Central memory CD8-positive, alpha-beta T cell (primary cell): ENCODE measurements around the gene RNF31.

Experiments
- ATAC-seq: fragments of 150-1000 bp; cut with Tn5 transposase; replicated peaks from 2 replicates; pipeline ENCODE4 v1.10.0; 2022; ENCODE audit warnings: mild to moderate bottlenecking, moderate FRiP score, moderate number of reproducible peaks; ENCODE audit not compliant: poor library complexity, severe bottlenecking; ENCODE audit errors: extremely low read depth
- DNase-seq, 2 donors: peaks; one replicate each; pipeline ENCODE4 v3.0.0; 2021; ENCODE audit warnings: low spot score in 2 of 2
- H3K27ac Mint-ChIP-seq: one replicate; pipeline ENCODE4 v1.8.0; 2022; ENCODE audit warnings: low read depth, mild to moderate bottlenecking, moderate library complexity, mixed read lengths
- H3K27me3 Mint-ChIP-seq: one replicate; pipeline ENCODE4 v1.8.0; 2022; ENCODE audit warnings: mixed read lengths
- H3K36me3 Mint-ChIP-seq: one replicate; pipeline ENCODE4 v1.8.0; 2022; ENCODE audit warnings: mild to moderate bottlenecking, moderate library complexity, mixed read lengths; ENCODE audit not compliant: insufficient read depth
- H3K4me1 Mint-ChIP-seq: one replicate; pipeline ENCODE4 v1.8.0; 2022; ENCODE audit warnings: mixed read lengths
- H3K4me3 Mint-ChIP-seq: one replicate; pipeline ENCODE4 v1.8.0; 2022; ENCODE audit warnings: mild to moderate bottlenecking, moderate library complexity, mixed read lengths
- H3K9me3 Mint-ChIP-seq: one replicate; pipeline ENCODE4 v1.8.0; 2022; ENCODE audit warnings: mixed read lengths

The RNF31 gene

DNA sequence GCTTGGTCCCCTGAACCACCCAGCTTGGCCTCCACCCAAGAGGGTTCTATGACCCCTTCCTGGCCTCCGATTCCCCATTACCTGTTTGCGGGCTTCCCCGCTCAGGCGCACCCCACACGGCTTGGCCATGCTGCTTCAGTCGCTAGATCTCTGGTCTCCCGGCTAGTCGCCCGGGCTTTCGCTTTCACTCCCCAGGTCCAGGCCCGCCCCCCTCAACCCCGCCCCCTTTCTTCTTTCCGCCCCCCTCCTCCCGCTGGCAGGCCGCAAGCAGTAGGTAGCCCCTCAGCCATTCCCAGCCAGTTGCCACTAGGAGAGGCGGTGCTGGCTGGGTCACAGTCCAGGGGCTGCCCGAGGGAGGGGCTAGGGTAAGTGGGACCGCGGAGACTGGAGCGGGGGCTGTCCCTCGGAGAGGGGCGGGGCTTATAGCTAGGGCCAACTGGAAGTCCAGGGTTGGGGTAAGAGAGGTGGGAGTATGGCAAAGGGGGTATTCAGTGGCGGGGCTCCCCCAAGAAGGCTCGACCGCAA lies 783 bp upstream of the RNF31 start, which contains the start of gene PSME2:
Gene PSME2, minus strand, starts transcription at position 158 of the 525 bp plus-strand sequence. Its CDS starts 29 bp downstream, at position 129.
- no peaks in the 10 kb centered on the region for H3K27me3 Mint-ChIP-seq
- H3K27ac Mint-ChIP-seq: peak within 1 kb of the TSS; percentile 92
- H3K4me3 Mint-ChIP-seq: peak within 1 kb of the TSS; percentile 98
- H3K36me3 Mint-ChIP-seq: peaks cover 35% of the 10 kb centered on the region
- peaks cover 65% of the 10 kb centered on the region for H3K4me1 Mint-ChIP-seq
- peak; percentile 54 for ATAC-seq
- peak; percentile 71 to 75 for DNase-seq
- no peaks in the 10 kb centered on the region for H3K9me3 Mint-ChIP-seq

DNA sequence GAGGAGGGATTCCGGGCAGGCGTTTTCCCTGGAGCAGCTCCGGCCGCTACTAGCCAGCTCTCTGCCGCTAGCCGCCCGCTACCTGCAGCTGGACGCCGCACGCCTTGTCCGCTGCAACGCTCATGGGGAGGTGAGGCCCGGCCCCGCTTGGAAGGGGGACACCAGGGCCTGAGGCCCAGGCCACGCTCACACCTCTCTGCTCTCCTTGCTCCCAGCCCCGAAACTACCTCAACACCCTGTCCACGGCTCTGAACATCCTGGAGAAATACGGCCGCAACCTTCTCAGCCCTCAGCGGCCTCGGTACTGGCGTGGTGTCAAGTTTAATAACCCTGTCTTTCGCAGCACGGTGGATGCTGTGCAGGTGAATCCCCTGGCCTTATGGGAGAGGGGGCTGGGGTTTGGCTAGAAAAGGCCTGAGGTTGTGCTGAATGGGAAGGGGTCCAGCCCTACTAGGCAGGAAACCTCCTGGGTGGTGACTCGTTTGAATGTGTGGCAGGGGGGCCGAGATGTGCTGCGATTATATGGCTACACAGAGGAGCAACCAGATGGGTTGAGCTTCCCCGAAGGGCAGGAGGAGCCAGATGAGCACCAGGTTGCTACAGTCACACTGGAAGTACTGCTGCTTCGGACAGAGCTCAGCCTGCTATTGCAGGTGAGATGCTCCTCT lies 597 bp downstream of the RNF31 start:
- ATAC-seq (no peak), DNase-seq (no peak)
- no peaks in the 10 kb centered on the region for H3K9me3 Mint-ChIP-seq
- no peaks in the 10 kb centered on the region for H3K27me3 Mint-ChIP-seq
- H3K4me1 Mint-ChIP-seq: peaks cover 62% of the 10 kb centered on the region
- peak overlapping the region; percentile 98 for H3K4me3 Mint-ChIP-seq
- peak overlapping the region; percentile 92 for H3K27ac Mint-ChIP-seq
- H3K36me3 Mint-ChIP-seq: peaks cover 39% of the 10 kb centered on the region

DNA sequence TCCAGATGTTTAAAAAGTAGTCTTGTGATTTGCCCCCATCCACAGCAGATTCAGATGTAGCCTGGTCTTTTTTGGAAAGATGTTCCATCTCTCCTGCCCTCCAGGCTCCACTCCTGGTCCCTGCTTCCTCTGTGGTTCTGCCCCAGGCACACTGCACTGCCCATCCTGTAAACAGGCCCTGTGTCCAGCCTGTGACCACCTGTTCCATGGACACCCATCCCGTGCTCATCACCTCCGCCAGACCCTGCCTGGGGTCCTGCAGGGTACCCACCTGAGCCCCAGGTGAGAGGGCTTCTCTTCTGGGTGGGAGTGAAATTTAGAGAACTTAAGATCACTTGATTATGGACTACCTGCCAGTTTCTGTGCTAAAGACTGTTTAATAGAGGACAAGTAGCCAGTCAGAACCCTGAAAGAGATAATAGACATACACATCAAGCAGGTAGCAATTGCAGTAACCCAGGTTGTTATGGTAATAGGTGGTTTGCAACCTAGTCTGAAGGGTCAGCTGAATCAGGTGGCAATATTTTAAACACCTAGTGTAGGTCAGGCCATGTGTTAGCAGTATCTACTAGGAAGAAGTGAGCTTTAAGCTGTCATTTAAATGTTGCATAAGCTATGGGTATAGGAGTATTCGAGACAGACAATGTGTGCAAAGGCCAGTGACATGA lies 2.1 kb downstream of the RNF31 start:
- Mint-ChIP-seq H3K36me3 (peaks cover 43% of the 10 kb centered on the region), H3K27me3 (no peaks in the 10 kb centered on the region), H3K4me1 (peaks cover 52% of the 10 kb centered on the region), H3K4me3 (peak overlapping the region; percentile 98), H3K9me3 (no peaks in the 10 kb centered on the region), H3K27ac (no peak overlapping the region)
- DNase-seq (no peak), ATAC-seq (no peak)

DNA sequence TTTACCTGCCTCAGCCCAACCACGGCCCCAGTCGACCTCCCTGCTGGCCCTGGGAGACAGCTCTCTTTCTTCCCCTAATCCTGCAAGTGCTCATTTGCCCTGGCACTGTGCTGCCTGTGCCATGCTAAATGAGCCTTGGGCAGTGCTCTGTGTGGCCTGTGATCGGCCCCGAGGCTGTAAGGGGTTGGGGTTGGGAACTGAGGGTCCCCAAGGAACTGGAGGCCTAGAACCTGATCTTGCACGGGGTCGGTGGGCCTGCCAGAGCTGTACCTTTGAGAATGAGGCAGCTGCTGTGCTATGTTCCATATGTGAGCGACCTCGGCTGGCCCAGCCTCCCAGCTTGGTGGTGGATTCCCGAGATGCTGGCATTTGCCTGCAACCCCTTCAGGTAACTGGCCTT lies 2.8 kb downstream of the RNF31 start:
- Mint-ChIP-seq H3K9me3 (no peaks in the 10 kb centered on the region), H3K4me1 (peaks cover 46% of the 10 kb centered on the region), H3K36me3 (peaks cover 49% of the 10 kb centered on the region), H3K27me3 (no peaks in the 10 kb centered on the region), H3K4me3 (no peak overlapping the region), H3K27ac (no peak overlapping the region)
- no peak for DNase-seq
- no peak for ATAC-seq

DNA sequence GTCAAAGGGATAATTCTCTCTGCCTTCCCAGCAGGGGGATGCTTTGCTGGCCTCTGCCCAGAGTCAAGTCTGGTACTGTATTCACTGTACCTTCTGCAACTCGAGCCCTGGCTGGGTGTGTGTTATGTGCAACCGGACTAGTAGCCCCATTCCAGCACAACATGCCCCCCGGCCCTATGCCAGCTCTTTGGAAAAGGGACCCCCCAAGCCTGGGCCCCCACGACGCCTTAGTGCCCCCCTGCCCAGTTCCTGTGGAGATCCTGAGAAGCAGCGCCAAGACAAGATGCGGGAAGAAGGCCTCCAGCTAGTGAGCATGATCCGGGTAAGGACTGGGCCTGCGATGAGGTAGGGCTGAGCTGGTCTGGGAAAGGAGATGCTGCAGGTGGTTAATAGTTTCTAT lies 3.3 kb downstream of the RNF31 start:
- Mint-ChIP-seq H3K9me3 (no peaks in the 10 kb centered on the region), H3K4me1 (peaks cover 43% of the 10 kb centered on the region), H3K27ac (no peak overlapping the region), H3K36me3 (peaks cover 47% of the 10 kb centered on the region), H3K4me3 (no peak overlapping the region), H3K27me3 (no peaks in the 10 kb centered on the region)
- DNase-seq (no peak), ATAC-seq (no peak)

DNA sequence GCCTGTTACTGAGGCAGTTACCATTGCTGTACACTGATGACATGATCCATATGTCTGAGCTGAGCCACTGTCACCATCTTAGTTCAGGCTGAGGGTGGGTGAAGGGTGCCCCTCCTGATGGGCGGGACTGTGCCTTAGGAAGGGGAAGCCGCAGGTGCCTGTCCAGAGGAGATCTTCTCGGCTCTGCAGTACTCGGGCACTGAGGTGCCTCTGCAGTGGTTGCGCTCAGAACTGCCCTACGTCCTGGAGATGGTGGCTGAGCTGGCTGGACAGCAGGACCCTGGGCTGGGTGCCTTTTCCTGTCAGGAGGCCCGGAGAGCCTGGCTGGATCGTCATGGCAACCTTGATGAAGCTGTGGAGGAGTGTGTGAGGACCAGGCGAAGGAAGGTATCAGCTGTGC lies 3.7 kb downstream of the RNF31 start:
- peaks cover 48% of the 10 kb centered on the region for H3K36me3 Mint-ChIP-seq
- H3K4me3 Mint-ChIP-seq: no peak overlapping the region

DNA sequence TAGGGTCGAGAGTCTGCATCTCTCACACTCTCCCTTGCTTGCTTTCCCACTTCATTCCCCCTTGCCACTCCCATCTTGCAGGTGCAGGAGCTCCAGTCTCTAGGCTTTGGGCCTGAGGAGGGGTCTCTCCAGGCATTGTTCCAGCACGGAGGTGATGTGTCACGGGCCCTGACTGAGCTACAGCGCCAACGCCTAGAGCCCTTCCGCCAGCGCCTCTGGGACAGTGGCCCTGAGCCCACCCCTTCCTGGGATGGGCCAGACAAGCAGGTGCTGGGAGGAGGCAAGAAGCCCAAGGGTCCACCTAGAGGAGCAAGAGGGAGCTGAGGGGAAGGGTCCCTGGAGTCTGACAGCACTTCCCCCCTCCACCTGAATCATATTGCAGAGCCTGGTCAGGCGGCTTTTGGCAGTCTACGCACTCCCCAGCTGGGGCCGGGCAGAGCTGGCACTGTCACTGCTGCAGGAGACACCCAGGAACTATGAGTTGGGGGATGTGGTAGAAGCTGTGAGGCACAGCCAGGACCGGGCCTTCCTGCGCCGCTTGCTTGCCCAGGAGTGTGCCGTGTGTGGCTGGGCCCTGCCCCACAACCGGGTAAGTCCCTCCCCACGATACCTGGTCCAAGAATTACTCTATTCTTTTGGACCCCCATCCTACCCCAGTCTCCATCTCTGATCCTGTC lies 4.2 kb downstream of the RNF31 start:
- Mint-ChIP-seq H3K36me3 (peaks cover 49% of the 10 kb centered on the region), H3K27ac (no peak overlapping the region), H3K4me3 (no peak overlapping the region), H3K27me3 (no peaks in the 10 kb centered on the region), H3K9me3 (no peaks in the 10 kb centered on the region), H3K4me1 (peaks cover 38% of the 10 kb centered on the region)
- ATAC-seq (no peak), DNase-seq (no peak)

More for the DNA sequence above, 3.7 kb downstream of the RNF31 start:
- Mint-ChIP-seq H3K4me1 (peaks cover 43% of the 10 kb centered on the region), H3K9me3 (no peaks in the 10 kb centered on the region), H3K27ac (no peak overlapping the region), H3K27me3 (no peaks in the 10 kb centered on the region)
- DNase-seq (no peak), ATAC-seq (no peak)

DNA sequence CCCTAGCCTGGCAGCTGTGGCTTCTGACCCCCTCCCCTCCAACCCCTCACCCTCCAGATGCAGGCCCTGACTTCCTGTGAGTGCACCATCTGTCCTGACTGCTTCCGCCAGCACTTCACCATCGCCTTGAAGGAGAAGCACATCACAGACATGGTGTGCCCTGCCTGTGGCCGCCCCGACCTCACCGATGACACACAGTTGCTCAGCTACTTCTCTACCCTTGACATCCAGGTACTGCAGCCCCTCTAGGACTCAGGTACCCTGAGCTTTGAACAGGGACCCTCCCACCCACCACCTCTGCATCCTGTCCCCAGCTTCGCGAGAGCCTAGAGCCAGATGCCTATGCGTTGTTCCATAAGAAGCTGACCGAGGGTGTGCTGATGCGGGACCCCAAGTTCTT lies 7.8 kb downstream of the RNF31 start:
- no peaks in the 10 kb centered on the region for H3K27me3 Mint-ChIP-seq
- H3K4me3 Mint-ChIP-seq: no peak overlapping the region
- H3K9me3 Mint-ChIP-seq: no peaks in the 10 kb centered on the region
- DNase-seq: no peak
- no peak for ATAC-seq
- peaks cover 53% of the 10 kb centered on the region for H3K36me3 Mint-ChIP-seq
- H3K4me1 Mint-ChIP-seq: peaks cover 15% of the 10 kb centered on the region
- H3K27ac Mint-ChIP-seq: no peak overlapping the region

DNA sequence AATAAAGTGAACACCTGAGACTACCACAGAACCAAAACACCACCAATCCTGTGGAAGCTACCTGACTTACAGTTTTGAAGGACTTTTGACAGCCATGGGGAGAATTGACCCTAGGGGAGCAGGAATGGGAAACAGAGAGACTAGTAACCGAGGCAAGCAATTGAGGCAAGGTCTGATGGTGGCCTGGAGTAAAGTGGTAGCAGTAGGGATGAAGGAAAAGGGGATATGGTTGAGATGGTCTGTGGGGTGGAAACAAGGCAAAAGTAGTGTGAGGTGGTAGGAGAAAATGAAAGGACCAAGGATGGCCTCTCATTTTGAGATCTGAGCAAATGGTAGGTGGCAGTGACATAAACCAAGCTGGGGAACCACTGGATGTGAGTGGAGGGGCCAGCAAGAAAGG lies 9.5 kb downstream of the RNF31 start:
- ATAC-seq (no peak), DNase-seq (no peak)
- H3K4me3 Mint-ChIP-seq: no peak overlapping the region
- H3K36me3 Mint-ChIP-seq: peaks cover 62% of the 10 kb centered on the region
- H3K9me3 Mint-ChIP-seq: no peaks in the 10 kb centered on the region
- peaks cover 20% of the 10 kb centered on the region for H3K4me1 Mint-ChIP-seq
- no peak overlapping the region for H3K27ac Mint-ChIP-seq
- H3K27me3 Mint-ChIP-seq: no peaks in the 10 kb centered on the region

DNA sequence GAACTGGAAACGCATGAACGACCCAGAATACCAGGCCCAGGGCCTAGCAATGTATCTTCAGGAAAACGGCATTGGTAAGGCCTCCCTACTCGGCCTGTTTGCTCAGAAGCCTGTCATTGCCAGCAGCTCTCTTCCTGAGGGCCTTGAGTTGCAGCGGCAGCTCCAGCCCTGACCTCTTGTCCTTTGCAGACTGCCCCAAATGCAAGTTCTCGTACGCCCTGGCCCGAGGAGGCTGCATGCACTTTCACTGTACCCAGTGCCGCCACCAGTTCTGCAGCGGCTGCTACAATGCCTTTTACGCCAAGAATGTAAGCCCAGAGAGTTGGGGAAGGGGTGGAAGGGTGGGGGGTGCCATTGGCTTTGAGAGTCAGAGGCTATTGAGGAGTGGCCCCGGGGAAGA lies 10.0 kb downstream of the RNF31 start:
- no peak for ATAC-seq
- no peak for DNase-seq
- no peak overlapping the region for H3K27ac Mint-ChIP-seq
- H3K4me3 Mint-ChIP-seq: no peak overlapping the region
- no peaks in the 10 kb centered on the region for H3K27me3 Mint-ChIP-seq
- peaks cover 63% of the 10 kb centered on the region for H3K36me3 Mint-ChIP-seq
- H3K9me3 Mint-ChIP-seq: no peaks in the 10 kb centered on the region
- peaks cover 25% of the 10 kb centered on the region for H3K4me1 Mint-ChIP-seq

DNA sequence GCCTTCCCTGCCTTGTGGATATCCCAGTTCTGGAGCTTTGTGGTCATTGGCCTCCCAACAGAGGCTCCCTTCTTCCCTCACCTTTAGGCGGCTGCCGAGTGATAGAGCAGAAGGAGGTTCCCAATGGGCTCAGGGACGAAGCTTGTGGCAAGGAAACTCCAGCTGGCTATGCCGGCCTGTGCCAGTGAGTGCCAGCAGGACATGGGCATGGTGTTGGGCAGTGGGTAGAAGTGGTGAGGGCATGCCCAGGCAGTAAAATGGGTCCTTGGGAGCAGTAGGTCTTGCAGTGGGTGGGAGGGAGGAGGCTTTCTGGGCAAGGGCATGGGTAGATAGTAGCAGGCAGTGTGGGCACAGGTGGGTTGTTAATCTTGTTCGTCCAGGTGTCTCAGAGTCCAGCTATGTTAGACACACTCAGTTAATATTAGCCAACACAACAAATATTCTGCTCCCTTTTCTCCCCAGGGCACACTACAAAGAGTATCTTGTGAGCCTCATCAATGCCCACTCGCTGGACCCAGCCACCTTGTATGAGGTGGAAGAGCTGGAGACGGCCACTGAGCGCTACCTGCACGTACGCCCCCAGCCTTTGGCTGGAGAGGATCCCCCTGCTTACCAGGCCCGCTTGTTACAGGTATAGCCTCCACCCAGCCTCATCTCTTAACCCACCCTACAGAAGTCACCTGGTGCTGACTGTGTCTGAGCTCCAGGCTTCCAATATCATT lies 12.6 kb downstream of the RNF31 start:
- H3K27me3 Mint-ChIP-seq: no peaks in the 10 kb centered on the region
- peak overlapping the region; percentile 97 for H3K27ac Mint-ChIP-seq

DNA sequence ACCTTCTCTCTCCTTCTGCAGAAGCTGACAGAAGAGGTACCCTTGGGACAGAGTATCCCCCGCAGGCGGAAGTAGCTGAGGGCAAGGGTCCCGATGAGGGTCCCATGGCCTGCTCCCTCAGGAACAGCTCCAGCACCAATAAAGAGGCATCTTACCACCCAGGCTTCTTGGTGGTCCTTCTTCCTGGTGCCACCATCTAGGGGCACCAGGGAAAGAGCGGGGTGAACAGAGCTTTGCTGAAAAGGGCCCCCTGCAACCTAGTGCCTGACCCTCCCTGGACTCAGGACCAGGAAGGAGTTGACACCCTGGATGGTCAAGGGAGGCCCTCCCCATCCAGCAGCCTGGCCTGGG lies 13.2 kb downstream of the RNF31 start:
- peak overlapping the region; percentile 97 for H3K27ac Mint-ChIP-seq
- H3K36me3 Mint-ChIP-seq: peaks cover 72% of the 10 kb centered on the region
- peak overlapping the region; percentile 96 for H3K4me3 Mint-ChIP-seq
- ATAC-seq (no peak), DNase-seq (no peak)
- peaks cover 41% of the 10 kb centered on the region for H3K4me1 Mint-ChIP-seq
- no peaks in the 10 kb centered on the region for H3K9me3 Mint-ChIP-seq
- H3K27me3 Mint-ChIP-seq: no peaks in the 10 kb centered on the region

More for the DNA sequence above, 12.6 kb downstream of the RNF31 start:
- Mint-ChIP-seq H3K4me3 (no peak overlapping the region), H3K4me1 (peaks cover 42% of the 10 kb centered on the region), H3K36me3 (peaks cover 69% of the 10 kb centered on the region), H3K9me3 (no peaks in the 10 kb centered on the region)
- DNase-seq: no peak
- ATAC-seq: no peak
